ENCODE results near the gene SPDYE16. TPM values are rescaled to one million over a fixed set of nuclear protein-coding genes. Genes with fewer than 3 reads are reported as not detected.

The SPDYE16 gene
- total RNA-seq, 1 experiment from 2014 or later = not detected

Other genes starting within 250 kb of the SPDYE16 start
- 147 and 157 TPM in 2 replicates for gene HSPB1, start 240.6 kb downstream of the SPDYE16 start, total RNA-seq (2014; rRNA removed; shearing (Covaris generic))
- 80.4 and 89.8 TPM in 2 replicates for gene YWHAG, start 184.3 kb downstream of the SPDYE16 start, total RNA-seq (2014; rRNA removed; shearing (Covaris generic))
- 0.10 and 0.60 TPM in 2 replicates for gene SSC4D, start 133.6 kb downstream of the SPDYE16 start, total RNA-seq (2014; rRNA removed; shearing (Covaris generic))
- 5.5 and 6.1 TPM in 2 replicates for gene ZP3, start 118.3 kb downstream of the SPDYE16 start, total RNA-seq (2014; rRNA removed; shearing (Covaris generic))
- gene DTX2, start 81.6 kb downstream of the SPDYE16 start, total RNA-seq (2014; rRNA removed; shearing (Covaris generic)) = 10.9 and 11.6 TPM in 2 replicates
- not detected in 2 replicates for gene UPK3B, start 32.7 kb downstream of the SPDYE16 start, total RNA-seq (2014; rRNA removed; shearing (Covaris generic))
- gene POMZP3, start 84.0 kb upstream of the SPDYE16 start, total RNA-seq (2014; rRNA removed; shearing (Covaris generic)) = 2.9 and 3.9 TPM in 2 replicates

All from RPMI7951 (cell line).